ENCODE measurements around the gene DENND1A.

DNA sequence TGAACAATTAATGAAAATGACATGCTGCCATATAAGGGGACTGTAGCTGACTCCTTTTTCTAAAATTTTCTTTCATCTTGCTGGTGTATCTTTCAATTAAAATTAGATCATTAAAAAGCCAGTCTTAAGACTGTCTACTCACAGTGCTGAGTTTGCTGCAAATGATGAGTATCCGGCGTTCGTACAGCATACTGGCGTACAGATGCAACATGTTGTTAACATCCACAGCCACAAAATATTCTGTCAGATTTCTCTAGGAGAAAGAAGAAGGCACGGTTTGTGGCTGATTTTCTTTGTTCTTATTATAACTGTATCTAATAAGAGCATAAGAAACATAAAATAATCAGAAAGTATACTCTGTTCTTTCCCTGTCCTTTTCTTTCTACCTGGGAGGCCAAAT lies 278.1 kb downstream of the DENND1A start:
- TF ChIP-seq KDM4B (CRISPR knock-in tag; IDR thresholded peaks at IDR 0.05), result no peak
- no peak for TF ChIP-seq POLR2AphosphoS5 (IDR thresholded peaks at IDR 0.05; ENCODE audit: low read depth, low read length)
- no peak for TF ChIP-seq ZNF644 (CRISPR knock-in tag; IDR thresholded peaks at IDR 0.05; ENCODE audit: low read depth)
- TF ChIP-seq HNRNPH1 (optimal IDR thresholded peaks at IDR 0.05; ENCODE audit: low read depth, low read length), result no peak
- TF ChIP-seq, protein P1, sequence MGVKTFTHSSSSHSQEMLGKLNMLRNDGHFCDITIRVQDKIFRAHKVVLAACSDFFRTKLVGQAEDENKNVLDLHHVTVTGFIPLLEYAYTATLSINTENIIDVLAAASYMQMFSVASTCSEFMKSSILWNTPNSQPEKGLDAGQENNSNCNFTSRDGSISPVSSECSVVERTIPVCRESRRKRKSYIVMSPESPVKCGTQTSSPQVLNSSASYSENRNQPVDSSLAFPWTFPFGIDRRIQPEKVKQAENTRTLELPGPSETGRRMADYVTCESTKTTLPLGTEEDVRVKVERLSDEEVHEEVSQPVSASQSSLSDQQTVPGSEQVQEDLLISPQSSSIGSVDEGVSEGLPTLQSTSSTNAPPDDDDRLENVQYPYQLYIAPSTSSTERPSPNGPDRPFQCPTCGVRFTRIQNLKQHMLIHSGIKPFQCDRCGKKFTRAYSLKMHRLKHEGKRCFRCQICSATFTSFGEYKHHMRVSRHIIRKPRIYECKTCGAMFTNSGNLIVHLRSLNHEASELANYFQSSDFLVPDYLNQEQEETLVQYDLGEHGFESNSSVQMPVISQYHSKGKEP (CRISPR knock-in tag; IDR thresholded peaks at IDR 0.05), result no peak
- no peak for TF ChIP-seq ZFAT (CRISPR knock-in tag; conservative IDR thresholded peaks at IDR 0.05)
- TF ChIP-seq, protein P2, sequence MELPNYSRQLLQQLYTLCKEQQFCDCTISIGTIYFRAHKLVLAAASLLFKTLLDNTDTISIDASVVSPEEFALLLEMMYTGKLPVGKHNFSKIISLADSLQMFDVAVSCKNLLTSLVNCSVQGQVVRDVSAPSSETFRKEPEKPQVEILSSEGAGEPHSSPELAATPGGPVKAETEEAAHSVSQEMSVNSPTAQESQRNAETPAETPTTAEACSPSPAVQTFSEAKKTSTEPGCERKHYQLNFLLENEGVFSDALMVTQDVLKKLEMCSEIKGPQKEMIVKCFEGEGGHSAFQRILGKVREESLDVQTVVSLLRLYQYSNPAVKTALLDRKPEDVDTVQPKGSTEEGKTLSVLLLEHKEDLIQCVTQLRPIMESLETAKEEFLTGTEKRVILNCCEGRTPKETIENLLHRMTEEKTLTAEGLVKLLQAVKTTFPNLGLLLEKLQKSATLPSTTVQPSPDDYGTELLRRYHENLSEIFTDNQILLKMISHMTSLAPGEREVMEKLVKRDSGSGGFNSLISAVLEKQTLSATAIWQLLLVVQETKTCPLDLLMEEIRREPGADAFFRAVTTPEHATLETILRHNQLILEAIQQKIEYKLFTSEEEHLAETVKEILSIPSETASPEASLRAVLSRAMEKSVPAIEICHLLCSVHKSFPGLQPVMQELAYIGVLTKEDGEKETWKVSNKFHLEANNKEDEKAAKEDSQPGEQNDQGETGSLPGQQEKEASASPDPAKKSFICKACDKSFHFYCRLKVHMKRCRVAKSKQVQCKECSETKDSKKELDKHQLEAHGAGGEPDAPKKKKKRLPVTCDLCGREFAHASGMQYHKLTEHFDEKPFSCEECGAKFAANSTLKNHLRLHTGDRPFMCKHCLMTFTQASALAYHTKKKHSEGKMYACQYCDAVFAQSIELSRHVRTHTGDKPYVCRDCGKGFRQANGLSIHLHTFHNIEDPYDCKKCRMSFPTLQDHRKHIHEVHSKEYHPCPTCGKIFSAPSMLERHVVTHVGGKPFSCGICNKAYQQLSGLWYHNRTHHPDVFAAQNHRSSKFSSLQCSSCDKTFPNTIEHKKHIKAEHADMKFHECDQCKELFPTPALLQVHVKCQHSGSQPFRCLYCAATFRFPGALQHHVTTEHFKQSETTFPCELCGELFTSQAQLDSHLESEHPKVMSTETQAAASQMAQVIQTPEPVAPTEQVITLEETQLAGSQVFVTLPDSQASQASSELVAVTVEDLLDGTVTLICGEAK (IDR thresholded peaks at IDR 0.05), result no peak
- TF ChIP-seq, protein P2 (CRISPR knock-in tag; IDR thresholded peaks at IDR 0.05), result no peak
- no peak for TF ChIP-seq EP300 (IDR thresholded peaks at IDR 0.05; ENCODE audit: low read depth in 2 of 2, low read length in 2 of 2)
- no peak for TF ChIP-seq EP300 (CRISPR knock-in tag; IDR thresholded peaks at IDR 0.05; ENCODE audit: borderline replicate concordance)
- TF ChIP-seq, protein P3, sequence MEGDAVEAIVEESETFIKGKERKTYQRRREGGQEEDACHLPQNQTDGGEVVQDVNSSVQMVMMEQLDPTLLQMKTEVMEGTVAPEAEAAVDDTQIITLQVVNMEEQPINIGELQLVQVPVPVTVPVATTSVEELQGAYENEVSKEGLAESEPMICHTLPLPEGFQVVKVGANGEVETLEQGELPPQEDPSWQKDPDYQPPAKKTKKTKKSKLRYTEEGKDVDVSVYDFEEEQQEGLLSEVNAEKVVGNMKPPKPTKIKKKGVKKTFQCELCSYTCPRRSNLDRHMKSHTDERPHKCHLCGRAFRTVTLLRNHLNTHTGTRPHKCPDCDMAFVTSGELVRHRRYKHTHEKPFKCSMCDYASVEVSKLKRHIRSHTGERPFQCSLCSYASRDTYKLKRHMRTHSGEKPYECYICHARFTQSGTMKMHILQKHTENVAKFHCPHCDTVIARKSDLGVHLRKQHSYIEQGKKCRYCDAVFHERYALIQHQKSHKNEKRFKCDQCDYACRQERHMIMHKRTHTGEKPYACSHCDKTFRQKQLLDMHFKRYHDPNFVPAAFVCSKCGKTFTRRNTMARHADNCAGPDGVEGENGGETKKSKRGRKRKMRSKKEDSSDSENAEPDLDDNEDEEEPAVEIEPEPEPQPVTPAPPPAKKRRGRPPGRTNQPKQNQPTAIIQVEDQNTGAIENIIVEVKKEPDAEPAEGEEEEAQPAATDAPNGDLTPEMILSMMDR (CRISPR knock-in tag; IDR thresholded peaks at IDR 0.05), result no peak
- no peak for TF ChIP-seq CREM (IDR thresholded peaks at IDR 0.05)
- TF ChIP-seq CREM (CRISPR knock-in tag; IDR thresholded peaks at IDR 0.05), result no peak
- TF ChIP-seq, protein P4, sequence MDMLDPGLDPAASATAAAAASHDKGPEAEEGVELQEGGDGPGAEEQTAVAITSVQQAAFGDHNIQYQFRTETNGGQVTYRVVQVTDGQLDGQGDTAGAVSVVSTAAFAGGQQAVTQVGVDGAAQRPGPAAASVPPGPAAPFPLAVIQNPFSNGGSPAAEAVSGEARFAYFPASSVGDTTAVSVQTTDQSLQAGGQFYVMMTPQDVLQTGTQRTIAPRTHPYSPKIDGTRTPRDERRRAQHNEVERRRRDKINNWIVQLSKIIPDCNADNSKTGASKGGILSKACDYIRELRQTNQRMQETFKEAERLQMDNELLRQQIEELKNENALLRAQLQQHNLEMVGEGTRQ (IDR thresholded peaks at IDR 0.05; ENCODE audit: low read depth, low read length), result no peak
- TF ChIP-seq, protein P4 (CRISPR knock-in tag; IDR thresholded peaks at IDR 0.05; ENCODE audit: borderline replicate concordance), result no peak
- TF ChIP-seq ZNF354B (CRISPR knock-in tag; IDR thresholded peaks at IDR 0.05), result no peak
- TF ChIP-seq ZNF709 (CRISPR knock-in tag; IDR thresholded peaks at IDR 0.05), result no peak
- TF ChIP-seq POLR2A (IDR thresholded peaks at IDR 0.05; ENCODE audit: insufficient read depth in 1 of 2, low read depth in 2 of 2, low read length in 2 of 2), result no peak
